ENCODE results near the gene CDH12.
"Not testable (repeated sequence)": the region's sequence is repeated elsewhere in the genome, so short reads cannot be mapped to it uniquely, and the experiment has no call there.

CDH12 gene

GRCh38 chr5:22250528-22250927 lies 602.6 kb downstream of the CDH12 start:
- DNase-seq = no peak

- no peak for DNase-seq
Measured at GRCh38 chr5:22249209-22249729, 603.9 kb downstream of the CDH12 start.

DNA sequence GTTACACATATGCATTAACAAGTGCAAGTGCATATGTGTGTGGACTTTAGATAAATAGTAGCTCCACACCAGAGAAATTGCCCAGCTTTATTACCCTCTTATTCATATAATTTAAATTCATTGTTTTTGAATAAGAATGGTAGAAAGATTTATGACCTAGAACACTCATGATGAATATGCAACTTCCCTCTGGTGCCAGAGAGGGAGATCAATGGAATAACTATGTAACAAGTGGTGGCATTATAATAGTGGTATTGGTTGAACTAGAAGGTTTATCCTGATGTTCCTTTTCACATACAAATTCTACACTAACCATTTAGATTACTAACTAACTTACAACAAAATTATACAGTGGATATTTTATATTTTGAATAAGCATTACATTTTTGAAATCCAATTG lies 607.4 kb downstream of the CDH12 start:
- no peak for DNase-seq

- no peak for DNase-seq
Measured at GRCh38 chr5:22242532-22242931, 610.6 kb downstream of the CDH12 start.

GRCh38 chr5:22238047-22238446 lies 615.1 kb downstream of the CDH12 start:
- no peak for DNase-seq

DNA sequence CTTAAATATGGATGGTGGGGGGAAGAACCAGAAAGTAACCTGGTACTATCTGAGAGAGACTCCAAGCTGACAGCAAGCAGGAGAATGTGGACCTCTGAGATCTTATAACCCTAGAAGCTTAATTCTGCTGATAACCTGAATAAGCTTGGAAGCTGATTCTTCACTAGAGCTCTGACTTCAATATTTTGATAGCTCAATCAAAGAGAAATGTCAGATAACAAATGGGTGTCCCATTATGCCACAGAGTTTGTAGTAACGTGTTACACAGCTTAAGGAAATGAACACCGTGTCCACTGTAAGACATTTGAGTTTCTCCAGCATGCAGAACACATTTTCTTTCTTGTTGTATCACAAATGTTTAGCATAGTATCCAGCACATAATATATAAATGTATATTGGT lies 626.7 kb downstream of the CDH12 start:
- no peak for DNase-seq

DNA sequence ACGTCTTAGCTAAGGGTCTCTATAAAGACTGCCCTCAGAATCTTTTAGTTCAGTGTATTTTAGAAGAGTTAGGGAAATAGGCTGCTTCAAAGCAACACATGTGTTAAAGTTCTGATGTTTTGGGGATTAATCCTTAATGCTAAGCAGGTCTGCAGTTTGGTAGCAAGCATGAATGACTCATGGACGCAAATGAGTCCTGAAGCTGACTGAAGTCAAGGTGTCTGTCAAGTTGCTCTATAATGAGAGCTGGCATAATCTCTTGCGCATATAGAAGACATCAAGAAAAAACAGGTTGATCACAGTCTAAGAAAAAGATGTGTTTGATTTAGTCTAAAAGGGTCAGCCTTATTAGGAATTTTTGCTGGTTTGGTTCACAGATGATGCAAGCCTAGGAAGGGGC lies 630.1 kb downstream of the CDH12 start:
- DNase-seq = no peak

GRCh38 chr5:22213703-22214495 lies 639.2 kb downstream of the CDH12 start:
- DNase-seq = not testable (repeated sequence)

DNA sequence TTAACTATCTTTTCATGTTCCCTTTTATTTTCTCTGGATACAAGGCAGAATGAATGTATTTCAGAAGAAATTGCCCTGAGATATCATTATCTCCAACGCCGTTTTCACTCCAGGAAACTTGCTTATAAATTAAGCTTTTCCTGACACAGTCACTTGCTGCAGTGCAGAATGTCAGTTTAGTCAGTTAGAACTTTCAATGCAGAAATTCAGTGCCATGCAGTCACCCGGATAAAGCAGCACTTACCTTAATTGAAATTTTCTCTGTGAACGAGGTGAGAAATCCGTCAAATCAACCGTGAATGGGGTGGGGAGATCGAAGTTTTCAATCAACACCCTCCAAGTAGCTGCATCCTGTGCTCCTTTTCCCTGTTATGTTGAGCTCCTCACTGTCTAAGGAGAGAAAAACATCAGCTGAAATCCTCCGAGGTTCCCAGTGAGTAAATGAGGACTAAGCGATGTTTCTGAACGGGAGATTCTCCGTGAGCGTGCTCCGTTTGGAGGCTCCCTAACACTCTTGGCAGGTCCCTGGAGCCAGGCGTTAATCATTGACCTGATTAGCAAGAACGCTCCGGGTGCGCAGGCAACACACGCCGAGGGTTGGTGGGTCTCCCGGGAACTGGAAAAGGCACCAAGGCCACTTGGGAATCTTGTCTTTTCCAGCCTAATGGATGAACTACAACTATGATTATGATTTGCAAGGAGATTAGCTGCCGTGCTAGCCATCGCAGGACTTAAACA lies 640.7 kb downstream of the CDH12 start:
- DNase-seq = not testable (repeated sequence)

DNA sequence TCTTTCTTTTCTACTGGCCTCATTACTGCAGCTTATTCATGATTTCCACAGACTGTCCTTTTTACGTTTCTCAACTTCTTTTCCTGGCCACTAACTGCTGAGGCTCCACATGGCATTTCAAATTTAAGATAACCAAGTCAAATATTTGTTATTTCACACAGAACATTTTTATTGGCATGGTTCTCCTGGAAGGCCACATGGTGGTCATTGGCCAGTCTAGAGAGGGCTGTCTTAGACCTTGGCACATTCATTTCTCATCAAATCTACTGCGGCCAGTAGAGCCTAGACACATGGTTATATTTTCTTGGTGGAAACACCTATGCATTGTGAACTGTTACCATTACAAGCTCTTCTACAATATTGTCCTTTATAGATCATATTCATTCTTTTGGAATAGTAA lies 644.7 kb downstream of the CDH12 start:
- DNase-seq = not testable (repeated sequence)

DNA sequence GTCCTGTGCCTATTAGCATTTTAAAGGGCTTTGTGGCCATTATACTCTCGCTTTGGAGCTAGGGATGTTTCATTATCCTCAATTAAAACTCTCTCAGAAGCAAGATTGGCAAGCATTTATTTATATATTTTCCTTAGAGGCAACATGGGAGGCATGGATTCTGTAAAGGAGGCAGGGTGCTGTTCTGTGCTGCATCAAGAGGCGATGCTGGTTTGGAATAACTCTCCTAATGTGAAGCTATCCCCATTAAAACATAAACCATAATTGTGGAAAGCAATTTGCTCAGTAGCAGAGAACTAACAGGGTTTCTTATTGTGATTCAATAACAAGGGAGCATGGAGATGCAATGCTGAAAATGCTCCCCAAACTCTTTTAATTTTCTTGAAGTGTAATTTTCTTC lies 664.5 kb downstream of the CDH12 start:
- DNase-seq = not testable (repeated sequence)

DNA sequence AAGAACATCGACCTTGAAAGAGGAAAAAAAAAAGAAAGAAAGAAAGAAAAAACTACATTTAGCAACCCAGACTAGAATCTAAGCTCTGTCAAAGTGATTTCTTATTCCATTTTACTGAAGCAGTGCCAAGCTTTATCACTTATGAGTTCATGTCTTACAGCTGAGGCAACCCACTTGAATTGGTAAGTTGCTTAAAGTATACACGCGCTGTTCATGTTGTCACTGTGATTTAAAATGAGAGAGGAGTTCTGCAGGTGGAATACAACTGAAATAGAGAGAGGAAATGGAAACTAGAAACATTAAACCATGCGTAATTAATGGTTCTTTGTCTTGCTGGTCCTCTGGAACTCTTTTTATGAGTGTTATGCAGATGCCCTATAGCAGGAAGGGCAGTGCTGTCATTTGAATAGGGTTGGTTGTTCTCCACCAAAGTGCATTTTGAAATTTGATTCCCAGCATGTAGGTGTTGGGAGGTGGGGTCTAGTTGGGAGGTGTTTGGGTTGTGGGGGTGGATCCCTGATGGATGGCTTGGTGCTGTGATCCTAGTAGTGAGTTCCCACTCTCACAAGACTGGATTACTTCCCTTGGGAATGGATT lies 665.4 kb downstream of the CDH12 start:
- not testable (repeated sequence) for DNase-seq

GRCh38 chr5:22169226-22169625 lies 683.9 kb downstream of the CDH12 start:
- not testable (repeated sequence) for DNase-seq

GRCh38 chr5:22168704-22169103 lies 684.4 kb downstream of the CDH12 start:
- not testable (repeated sequence) for DNase-seq

GRCh38 chr5:22165931-22166330 lies 687.2 kb downstream of the CDH12 start:
- not testable (repeated sequence) for DNase-seq

GRCh38 chr5:22164910-22165748 lies 688.0 kb downstream of the CDH12 start:
- not testable (repeated sequence) for DNase-seq

GRCh38 chr5:22156953-22157352 lies 696.2 kb downstream of the CDH12 start:
- DNase-seq = not testable (repeated sequence)

DNA sequence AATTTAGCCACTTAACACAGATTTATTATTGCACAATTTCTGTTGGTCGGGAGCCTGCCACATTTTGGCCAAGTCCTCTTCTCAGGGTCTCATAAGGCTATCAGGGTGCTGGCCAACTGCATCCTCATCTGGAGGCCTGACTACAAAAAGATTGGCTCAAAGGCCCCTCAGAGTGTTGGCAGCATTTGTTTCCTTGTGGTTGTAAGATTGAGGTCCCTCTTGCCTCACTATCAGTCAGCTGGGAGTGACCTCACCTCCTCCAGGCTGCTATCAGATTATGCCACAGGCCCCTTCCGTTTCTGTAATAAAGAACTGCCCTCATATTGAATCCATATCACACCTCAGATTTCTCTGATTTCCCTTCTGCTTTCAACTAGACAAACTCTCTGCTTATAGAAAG lies 698.4 kb downstream of the CDH12 start:
- not testable (repeated sequence) for DNase-seq

GRCh38 chr5:22151801-22152200 lies 701.3 kb downstream of the CDH12 start:
- DNase-seq = not testable (repeated sequence)

DNA sequence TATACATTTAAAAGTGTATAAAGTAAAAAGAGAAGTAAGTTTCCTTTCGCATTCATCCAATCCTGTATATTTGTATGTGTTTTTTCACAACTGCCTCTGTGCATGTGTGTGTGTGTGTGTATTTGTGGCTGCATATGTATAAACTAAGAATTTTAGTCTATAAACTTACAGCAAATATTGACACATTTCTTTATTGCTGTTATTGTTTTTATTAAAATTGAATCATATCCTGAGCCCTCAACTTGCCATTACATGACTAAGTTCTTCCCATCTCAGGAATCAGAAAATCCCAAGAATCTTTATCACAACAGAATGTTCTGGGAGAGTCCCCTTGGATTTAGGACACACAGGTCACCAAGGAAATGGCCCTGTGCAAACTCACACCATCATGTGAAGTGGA lies 712.7 kb downstream of the CDH12 start:
- not testable (repeated sequence) for DNase-seq

- DNase-seq = not testable (repeated sequence)
Measured at GRCh38 chr5:22139662-22140300, 713.4 kb downstream of the CDH12 start.

DNA sequence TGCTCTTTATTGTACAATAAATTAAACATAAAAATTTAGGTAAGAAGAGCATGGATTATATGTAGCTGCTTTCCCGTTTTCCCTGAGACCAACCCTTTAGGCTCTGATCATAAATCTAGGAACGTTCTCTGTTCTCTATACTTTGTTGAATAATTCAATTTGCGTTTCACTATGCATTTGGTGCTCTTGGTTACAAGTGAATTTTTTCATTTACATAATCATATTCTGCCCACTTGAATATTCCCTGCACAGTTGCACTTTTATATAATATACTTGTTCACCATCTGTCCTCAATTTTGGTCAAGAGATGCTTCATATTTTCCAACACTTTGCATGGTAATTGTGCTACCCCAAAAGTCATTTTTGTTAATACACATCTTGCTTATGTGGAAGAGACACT lies 741.8 kb downstream of the CDH12 start:
- DNase-seq = no peak

Measured in stimulated activated CD4-positive, alpha-beta T cell treated with anti-CD3 and anti-CD28 coated beads, Interleukin-1b, Interleukin-23, amount 100 ng/mL, for 48 hours (primary cell).